Thyroid gland (tissue), 4 donors: ENCODE data around the gene MYBBP1A. TPM values are rescaled to one million over a fixed set of nuclear protein-coding genes. Genes with fewer than 3 reads are reported as not detected.

Experiments
- DNase-seq, 2 donors: peaks; one replicate each; pipeline ENCODE4 v3.0.0-alpha.2; 2019
- H3K27ac ChIP-seq, 3 donors: fragments of 200-600 bp; sonication (generic); 1 replicate in 2 of 3; 2 replicates in 1 of 3; pipeline ENCODE4 v1.5.1; 2016 to 2019; ENCODE audit warnings: mild to moderate bottlenecking in 1 of 3, moderate library complexity in 1 of 3
- H3K27me3 ChIP-seq: fragments of 200-600 bp; sonication (generic); one replicate; pipeline ENCODE4 v1.5.1; 2019
- H3K36me3 ChIP-seq, 2 donors: fragments of 200-600 bp; sonication (generic); one replicate each; pipeline ENCODE4 v1.5.1; 2016 to 2019
- H3K4me1 ChIP-seq, 2 donors: fragments of 200-600 bp; sonication (generic); one replicate each; pipeline ENCODE4 v1.5.1; 2017 to 2019
- H3K4me3 ChIP-seq, 3 donors: fragments of 200-600 bp; sonication (generic); replicated peaks in 1 of 3; 1 replicate in 2 of 3; 2 replicates in 1 of 3; pipeline ENCODE4 v1.5.1; 2016; ENCODE audit warnings: mild to moderate bottlenecking in 1 of 3
- H3K9me3 ChIP-seq: fragments of 200-600 bp; sonication (generic); one replicate; pipeline ENCODE4 v1.5.1; 2017
- CTCF ChIP-seq, 6 experiments: fragments of 200-600 bp in 3 of 6; fragments of 450-650 bp in 3 of 6; sonication (generic) in 3 of 6; IDR thresholded peaks; one replicate each; pipeline ENCODE4 v1.5.1; 2016 to 2019; ENCODE audit warnings: antibody characterized with exemption in 6 of 6, mild to moderate bottlenecking in 2 of 6, inconsistent platforms in 1 of 6, moderate library complexity in 1 of 6
- POLR2A ChIP-seq, 2 donors: fragments of 450-650 bp; IDR thresholded peaks; one replicate each; pipeline ENCODE4 v1.6.1; 2017; ENCODE audit warnings: antibody characterized with exemption in 2 of 2, mild to moderate bottlenecking in 2 of 2, moderate library complexity in 1 of 2
- WGBS, 2 donors: methylation state at CpG; one replicate each; pipeline ENCODE4 v1.1.5; 2017; 5-methylcytosine and 5-hydroxymethylcytosine counted together
- intact Hi-C: fragments of 100-400 bp; cut with DNase I; formaldehyde crosslinking; loops from one replicate; pipeline ENCODE4 v1.15.1; 2023
- total RNA-seq, 4 donors: library from RNA; depleted of rRNA; stranded (reverse); fragments of >200 nt; gene quantifications; one replicate each; pipeline ENCODE4 v1.2.3, GENCODE V29; 2016

The MYBBP1A gene
- total RNA-seq, 4 donors from 2014 or later: 23.5 to 50.2 (median 37.6) TPM

DNA sequence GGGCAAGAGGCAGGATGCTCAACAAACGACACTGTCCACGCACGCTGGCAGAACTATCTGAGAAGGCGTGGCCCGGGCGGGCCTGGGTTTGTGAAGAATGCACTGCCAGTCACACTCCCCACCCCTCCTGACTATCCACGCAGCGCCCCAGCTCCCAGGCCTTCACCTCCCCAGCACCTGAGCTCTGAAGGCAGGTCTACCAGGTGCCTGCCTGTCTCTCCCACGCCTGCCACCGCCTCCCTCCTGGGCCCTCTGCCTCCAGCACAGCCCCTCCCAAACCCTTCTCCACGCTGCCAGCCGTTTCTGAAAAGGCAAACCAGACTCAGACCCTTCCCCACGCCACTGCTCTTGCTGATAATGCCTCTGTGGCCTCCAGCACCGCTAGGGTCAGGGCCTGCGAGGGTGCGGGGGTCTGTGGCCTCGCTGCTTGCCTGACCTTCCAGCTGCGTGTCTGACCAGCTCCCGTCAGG, 11.6 kb downstream of the MYBBP1A start:
- H3K36me3 ChIP-seq: peaks cover 48 to 53% of the 10 kb centered on the region in 2 donors
- DNase-seq: no peak
- intact Hi-C loops: no loop called here

DNA sequence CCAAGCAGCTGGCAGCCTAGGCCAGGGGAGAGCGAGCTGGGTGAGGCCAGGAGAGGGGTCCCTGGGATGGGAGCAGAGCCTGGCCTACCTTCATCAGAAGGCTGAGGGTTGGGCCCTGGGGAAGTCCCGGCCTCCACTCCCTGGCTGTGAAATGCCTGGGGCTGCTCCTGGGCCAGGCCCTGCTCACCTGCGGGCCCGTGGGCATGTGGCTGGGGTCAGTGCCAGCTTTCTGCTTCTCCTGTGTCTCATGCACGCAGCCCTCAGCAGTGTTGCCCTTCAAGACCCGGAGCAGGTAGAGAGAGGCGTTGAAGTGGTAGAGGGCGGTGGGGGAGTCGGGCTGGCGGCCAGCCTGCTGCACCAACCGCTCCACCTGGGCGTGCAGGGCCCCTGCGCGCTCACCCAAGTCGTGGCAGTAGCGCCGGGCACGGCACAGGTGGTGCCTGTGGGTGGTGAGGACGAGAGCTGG, 12.4 kb downstream of the MYBBP1A start:
- H3K27me3 ChIP-seq: no peaks in the 10 kb centered on the region
- H3K9me3 ChIP-seq: no peaks in the 10 kb centered on the region
- peaks cover 44 to 47% of the 10 kb centered on the region in 2 donors for H3K36me3 ChIP-seq
- no peak overlapping the region for H3K4me3 ChIP-seq
- H3K27ac ChIP-seq: no peak overlapping the region
- intact Hi-C loops: no loop called here
- peaks cover 0 to 14% of the 10 kb centered on the region in 2 donors for H3K4me1 ChIP-seq
- peak in 1 of 2 donors; percentile 48 for DNase-seq
- TF ChIP-seq CTCF (IDR thresholded peaks at IDR 0.05) (no peak), POLR2A (IDR thresholded peaks at IDR 0.05) (no peak)
- 85 to 94% methylated on average over 16 of the region's 19 CpGs for WGBS, 2 donors

More for the DNA sequence above, 11.6 kb downstream of the MYBBP1A start:
- TF ChIP-seq CTCF (IDR thresholded peaks at IDR 0.05) (no peak), POLR2A (IDR thresholded peaks at IDR 0.05) (no peak)
- Histone ChIP-seq H3K27ac (no peak overlapping the region), H3K27me3 (no peaks in the 10 kb centered on the region), H3K4me1 (peaks cover 0 to 5% of the 10 kb centered on the region in 2 donors), H3K4me3 (no peak overlapping the region), H3K9me3 (no peaks in the 10 kb centered on the region)
- WGBS, 2 donors: 87 to 97% methylated on average over 15 to 19 of the region's 19 CpGs

DNA sequence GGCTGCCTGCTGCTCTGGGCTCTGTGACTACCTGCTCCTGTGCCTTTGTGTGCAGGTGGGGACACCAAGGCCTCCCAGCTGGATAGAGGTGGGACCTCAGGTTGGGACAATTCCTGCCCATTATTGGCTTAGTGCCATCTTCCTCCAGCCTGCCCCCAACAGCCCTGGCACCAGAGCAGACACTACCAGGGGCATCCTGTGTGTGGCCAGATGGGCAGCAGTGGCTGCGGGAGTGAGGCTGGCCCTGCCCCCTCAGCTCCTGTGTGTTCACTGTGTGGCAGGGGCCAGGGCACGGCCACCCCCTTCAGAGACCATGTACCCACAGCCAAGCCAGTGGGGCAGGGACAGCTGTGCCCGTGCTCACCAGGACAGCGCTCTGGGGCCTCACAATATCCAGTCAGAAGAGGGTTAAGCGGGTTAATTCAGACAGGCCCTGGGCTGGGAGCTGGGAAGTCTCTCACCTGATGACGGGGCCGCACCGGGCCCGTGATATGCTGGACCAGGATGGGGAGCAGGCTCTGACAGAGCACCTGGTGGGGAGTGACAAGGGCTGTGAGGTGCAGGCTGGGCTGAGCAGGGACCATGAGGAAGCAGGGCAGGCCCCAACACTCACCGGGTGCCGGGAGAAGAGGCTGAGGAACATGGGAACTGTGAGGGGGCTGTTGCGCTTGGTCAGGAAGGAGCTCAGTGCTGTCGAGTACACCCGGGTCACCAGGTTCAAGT, 13.0 kb downstream of the MYBBP1A start:
- H3K36me3 ChIP-seq: peaks cover 42 to 43% of the 10 kb centered on the region in 2 donors
- TF ChIP-seq POLR2A (IDR thresholded peaks at IDR 0.05): no peak
- no peak for TF ChIP-seq CTCF (IDR thresholded peaks at IDR 0.05)
- WGBS, 2 donors: 91 to 92% methylated on average over 13 of the region's 14 CpGs
- intact Hi-C loops: no loop called here
- peaks cover 0 to 20% of the 10 kb centered on the region in 2 donors for H3K4me1 ChIP-seq
- no peaks in the 10 kb centered on the region for H3K27me3 ChIP-seq
- H3K4me3 ChIP-seq: no peak overlapping the region
- H3K27ac ChIP-seq: no peak overlapping the region
- DNase-seq: no peak
- no peaks in the 10 kb centered on the region for H3K9me3 ChIP-seq

DNA sequence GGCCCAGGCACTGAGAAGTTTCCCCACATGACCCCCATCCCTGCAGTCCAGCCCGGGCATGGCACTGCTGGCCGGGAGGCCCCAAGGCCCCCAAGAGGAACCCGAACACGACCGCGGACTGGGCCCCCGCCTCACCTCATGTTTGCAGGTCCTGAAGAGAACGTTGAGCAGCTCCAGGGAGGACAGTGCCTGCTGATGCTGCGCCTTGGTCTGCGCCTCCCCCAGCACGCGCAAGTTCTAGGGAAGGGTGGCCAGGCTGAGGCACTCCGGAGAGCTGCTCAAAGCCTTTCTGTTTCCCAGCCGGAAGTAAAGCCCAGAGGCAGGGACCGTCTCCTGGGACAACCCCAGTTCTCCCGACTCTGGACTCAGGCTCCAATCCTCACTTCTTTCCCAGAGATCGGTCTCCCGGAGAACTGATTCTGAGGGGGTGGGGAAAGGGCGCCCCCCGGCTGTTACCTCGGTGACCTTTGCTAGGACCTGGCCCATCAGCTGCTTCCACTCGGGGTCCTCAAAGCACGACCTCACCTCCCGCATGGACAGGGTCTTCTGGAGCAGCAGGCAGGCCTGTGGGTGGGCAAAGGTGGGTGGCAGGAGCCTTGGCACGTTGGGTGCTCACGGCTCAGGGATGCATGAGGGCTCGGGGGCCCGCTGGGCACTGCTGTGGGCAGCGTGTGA, 13.7 kb downstream of the MYBBP1A start:
- Histone ChIP-seq H3K9me3 (no peaks in the 10 kb centered on the region), H3K27me3 (no peaks in the 10 kb centered on the region), H3K36me3 (peaks cover 35 to 42% of the 10 kb centered on the region in 2 donors), H3K4me1 (peaks cover 0 to 27% of the 10 kb centered on the region in 2 donors), H3K27ac (no peak overlapping the region), H3K4me3 (no peak overlapping the region)
- DNase-seq: no peak
- WGBS, 2 donors: 88 to 93% methylated on average over 16 to 29 of the region's 29 CpGs
- intact Hi-C loops: no loop called here
- TF ChIP-seq POLR2A (IDR thresholded peaks at IDR 0.05): no peak
- TF ChIP-seq CTCF (IDR thresholded peaks at IDR 0.05): no peak
